CD1c-positive myeloid dendritic cell (primary cell): ENCODE data around the gene CBX6.

Experiments
- DNase-seq: peaks from one replicate; pipeline ENCODE4 v3.0.0-alpha.2; 2016; ENCODE audit errors: extremely low spot score

Gene CBX6

GRCh38 chr22:38819387-38819940 is 52.6 kb downstream of the CBX6 start:
- no peak for DNase-seq

- no peak for DNase-seq
Measured at GRCh38 chr22:38817196-38817595, 54.8 kb downstream of the CBX6 start.

- no peak for DNase-seq
Measured at GRCh38 chr22:38815842-38816241, 56.2 kb downstream of the CBX6 start.
